Measurements from ENCODE around the gene RFPL4AL1. TPM values are rescaled to one million over a fixed set of nuclear protein-coding genes. Genes with fewer than 3 reads are reported as not detected.

Gene RFPL4AL1
- polyA plus RNA-seq, 1 donor from 2014 or later = not detected

Other genes starting within 250 kb of the RFPL4AL1 start
- not detected for gene SBK2, start 232.0 kb upstream of the RFPL4AL1 start, polyA plus RNA-seq (ENCODE audit: insufficient read depth, low read depth, low replicate concordance)
- not detected for gene SBK3, start 223.6 kb upstream of the RFPL4AL1 start, polyA plus RNA-seq (ENCODE audit: insufficient read depth, low read depth, low replicate concordance)
- gene ZNF579, start 188.3 kb upstream of the RFPL4AL1 start, polyA plus RNA-seq (ENCODE audit: insufficient read depth, low read depth, low replicate concordance) = 16.2 TPM
- gene FIZ1, start 169.6 kb upstream of the RFPL4AL1 start, polyA plus RNA-seq (ENCODE audit: insufficient read depth, low read depth, low replicate concordance) = 30.5 TPM
- gene ZNF524, start 168.8 kb upstream of the RFPL4AL1 start, polyA plus RNA-seq (ENCODE audit: insufficient read depth, low read depth, low replicate concordance) = 20.5 TPM
- gene ZNF865, start 163.5 kb upstream of the RFPL4AL1 start, polyA plus RNA-seq (ENCODE audit: insufficient read depth, low read depth, low replicate concordance) = 10.4 TPM
- gene ZNF784, start 144.6 kb upstream of the RFPL4AL1 start, polyA plus RNA-seq (ENCODE audit: insufficient read depth, low read depth, low replicate concordance) = 5.8 TPM
- 43.5 TPM for gene ZNF580, start 128.1 kb upstream of the RFPL4AL1 start, polyA plus RNA-seq (ENCODE audit: insufficient read depth, low read depth, low replicate concordance)
- gene ZNF581, start 125.5 kb upstream of the RFPL4AL1 start, polyA plus RNA-seq (ENCODE audit: insufficient read depth, low read depth, low replicate concordance) = 24.5 TPM
- gene CCDC106, start 120.9 kb upstream of the RFPL4AL1 start, polyA plus RNA-seq (ENCODE audit: insufficient read depth, low read depth, low replicate concordance) = 31.4 TPM
- gene U2AF2, start 114.1 kb upstream of the RFPL4AL1 start, polyA plus RNA-seq (ENCODE audit: insufficient read depth, low read depth, low replicate concordance) = 199 TPM
- 174 TPM for gene EPN1, start 93.9 kb upstream of the RFPL4AL1 start, polyA plus RNA-seq (ENCODE audit: insufficient read depth, low read depth, low replicate concordance)
- not detected for gene NLRP9, start 30.7 kb upstream of the RFPL4AL1 start, polyA plus RNA-seq (ENCODE audit: insufficient read depth, low read depth, low replicate concordance)
- not detected for gene RFPL4A, start 10.0 kb upstream of the RFPL4AL1 start, polyA plus RNA-seq (ENCODE audit: insufficient read depth, low read depth, low replicate concordance)
- not detected for gene NLRP11, start 62.9 kb downstream of the RFPL4AL1 start, polyA plus RNA-seq (ENCODE audit: insufficient read depth, low read depth, low replicate concordance)
- gene NLRP4, start 67.4 kb downstream of the RFPL4AL1 start, polyA plus RNA-seq (ENCODE audit: insufficient read depth, low read depth, low replicate concordance) = not detected
- gene NLRP13, start 163.2 kb downstream of the RFPL4AL1 start, polyA plus RNA-seq (ENCODE audit: insufficient read depth, low read depth, low replicate concordance) = not detected
- gene NLRP8, start 178.7 kb downstream of the RFPL4AL1 start, polyA plus RNA-seq (ENCODE audit: insufficient read depth, low read depth, low replicate concordance) = not detected
- gene NLRP5, start 217.7 kb downstream of the RFPL4AL1 start, polyA plus RNA-seq (ENCODE audit: insufficient read depth, low read depth, low replicate concordance) = not detected

All from brain (organoid and tissue), 1 donor.